Vagina (tissue), 2 donors: ENCODE data around the gene IQGAP2.

Experiments
- POLR2A ChIP-seq, 2 donors: fragments of 450-650 bp; IDR thresholded peaks; one replicate each; pipeline ENCODE4 v1.6.1; 2017; ENCODE audit warnings: antibody characterized with exemption in 2 of 2, mild to moderate bottlenecking in 2 of 2, moderate library complexity in 2 of 2
- TF ChIP-seq, protein P1 (sequence below), 3 experiments: fragments of 450-650 bp in 2 of 3; fragments of 200-600 bp in 1 of 3; sonication (generic) in 1 of 3; IDR thresholded peaks; one replicate each; pipeline ENCODE4 v1.5.1; 2017 to 2019; ENCODE audit warnings: antibody characterized with exemption in 3 of 3, mild to moderate bottlenecking in 2 of 3, moderate library complexity in 2 of 3

DNA sequence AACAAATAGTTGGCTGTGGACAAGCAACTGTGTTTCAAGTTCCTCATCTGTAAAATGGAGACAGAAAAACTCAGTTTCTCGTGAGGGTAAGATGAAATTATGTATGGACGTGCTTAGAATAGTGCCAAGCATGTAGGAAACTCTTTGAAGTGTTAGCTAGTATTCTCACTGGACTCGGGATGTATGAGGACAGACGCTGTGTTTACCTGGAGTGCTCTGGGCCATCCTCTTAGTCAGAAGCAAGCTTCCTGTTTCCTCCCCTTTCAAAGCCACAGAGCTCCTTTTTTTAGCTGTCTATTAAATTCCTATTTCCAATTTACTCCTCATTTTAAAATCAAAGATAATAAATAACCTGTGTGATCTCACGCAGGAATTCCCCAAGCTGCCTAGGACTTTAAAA, 23.8 kb upstream of the IQGAP2 start:
- TF ChIP-seq POLR2A (IDR thresholded peaks at IDR 0.05), result no peak
- TF ChIP-seq, protein P1, sequence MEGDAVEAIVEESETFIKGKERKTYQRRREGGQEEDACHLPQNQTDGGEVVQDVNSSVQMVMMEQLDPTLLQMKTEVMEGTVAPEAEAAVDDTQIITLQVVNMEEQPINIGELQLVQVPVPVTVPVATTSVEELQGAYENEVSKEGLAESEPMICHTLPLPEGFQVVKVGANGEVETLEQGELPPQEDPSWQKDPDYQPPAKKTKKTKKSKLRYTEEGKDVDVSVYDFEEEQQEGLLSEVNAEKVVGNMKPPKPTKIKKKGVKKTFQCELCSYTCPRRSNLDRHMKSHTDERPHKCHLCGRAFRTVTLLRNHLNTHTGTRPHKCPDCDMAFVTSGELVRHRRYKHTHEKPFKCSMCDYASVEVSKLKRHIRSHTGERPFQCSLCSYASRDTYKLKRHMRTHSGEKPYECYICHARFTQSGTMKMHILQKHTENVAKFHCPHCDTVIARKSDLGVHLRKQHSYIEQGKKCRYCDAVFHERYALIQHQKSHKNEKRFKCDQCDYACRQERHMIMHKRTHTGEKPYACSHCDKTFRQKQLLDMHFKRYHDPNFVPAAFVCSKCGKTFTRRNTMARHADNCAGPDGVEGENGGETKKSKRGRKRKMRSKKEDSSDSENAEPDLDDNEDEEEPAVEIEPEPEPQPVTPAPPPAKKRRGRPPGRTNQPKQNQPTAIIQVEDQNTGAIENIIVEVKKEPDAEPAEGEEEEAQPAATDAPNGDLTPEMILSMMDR (IDR thresholded peaks at IDR 0.05), result no peak
